Thyroid gland (tissue), 4 donors: ENCODE data around the gene WDR70. TPM values are rescaled to one million over a fixed set of nuclear protein-coding genes. Genes with fewer than 3 reads are reported as not detected.
"Not testable (repeated sequence)": the region's sequence is repeated elsewhere in the genome, so short reads cannot be mapped to it uniquely, and the experiment has no call there.

Source experiments
- DNase-seq, 2 donors: peaks; one replicate each; pipeline ENCODE4 v3.0.0-alpha.2; 2019
- H3K27ac ChIP-seq, 3 donors: fragments of 200-600 bp; sonication (generic); 1 replicate in 2 of 3; 2 replicates in 1 of 3; pipeline ENCODE4 v1.5.1; 2016 to 2019; ENCODE audit warnings: mild to moderate bottlenecking in 1 of 3, moderate library complexity in 1 of 3
- H3K27me3 ChIP-seq: fragments of 200-600 bp; sonication (generic); one replicate; pipeline ENCODE4 v1.5.1; 2019
- H3K36me3 ChIP-seq, 2 donors: fragments of 200-600 bp; sonication (generic); one replicate each; pipeline ENCODE4 v1.5.1; 2016 to 2019
- H3K4me1 ChIP-seq, 2 donors: fragments of 200-600 bp; sonication (generic); one replicate each; pipeline ENCODE4 v1.5.1; 2017 to 2019
- H3K4me3 ChIP-seq, 3 donors: fragments of 200-600 bp; sonication (generic); replicated peaks in 1 of 3; 1 replicate in 2 of 3; 2 replicates in 1 of 3; pipeline ENCODE4 v1.5.1; 2016; ENCODE audit warnings: mild to moderate bottlenecking in 1 of 3
- H3K9me3 ChIP-seq: fragments of 200-600 bp; sonication (generic); one replicate; pipeline ENCODE4 v1.5.1; 2017
- CTCF ChIP-seq, 6 experiments: fragments of 200-600 bp in 3 of 6; fragments of 450-650 bp in 3 of 6; sonication (generic) in 3 of 6; IDR thresholded peaks; one replicate each; pipeline ENCODE4 v1.5.1; 2016 to 2019; ENCODE audit warnings: antibody characterized with exemption in 6 of 6, mild to moderate bottlenecking in 2 of 6, inconsistent platforms in 1 of 6, moderate library complexity in 1 of 6
- POLR2A ChIP-seq, 2 donors: fragments of 450-650 bp; IDR thresholded peaks; one replicate each; pipeline ENCODE4 v1.6.1; 2017; ENCODE audit warnings: antibody characterized with exemption in 2 of 2, mild to moderate bottlenecking in 2 of 2, moderate library complexity in 1 of 2
- WGBS, 2 donors: methylation state at CpG; one replicate each; pipeline ENCODE4 v1.1.5; 2017; 5-methylcytosine and 5-hydroxymethylcytosine counted together
- intact Hi-C: fragments of 100-400 bp; cut with DNase I; formaldehyde crosslinking; loops from one replicate; pipeline ENCODE4 v1.15.1; 2023
- total RNA-seq, 4 donors: library from RNA; depleted of rRNA; stranded (reverse); fragments of >200 nt; gene quantifications; one replicate each; pipeline ENCODE4 v1.2.3, GENCODE V29; 2016

Gene WDR70
- total RNA-seq, 4 donors from 2014 or later, result 31.3 to 103 (median 33.5) TPM

- Histone ChIP-seq H3K27ac (no peak overlapping the region), H3K9me3 (no peaks in the 10 kb centered on the region), H3K4me3 (no peak overlapping the region), H3K36me3 (no peaks in the 10 kb centered on the region), H3K4me1 (no peaks in the 10 kb centered on the region), H3K27me3 (no peaks in the 10 kb centered on the region)
- TF ChIP-seq POLR2A (IDR thresholded peaks at IDR 0.05) (no peak), CTCF (IDR thresholded peaks at IDR 0.05) (no peak)
- intact Hi-C loops, result no loop called here
- no peak for DNase-seq
- WGBS, 2 donors, result 89 to 93% methylated on average over 7 of the region's 7 CpGs
Observed at GRCh38 chr5:37685816-37686215, 306.7 kb downstream of the WDR70 start.

GRCh38 chr5:37688925-37689324, 309.8 kb downstream of the WDR70 start:
- intact Hi-C loops, H3K9me3 ChIP-seq, H3K4me3 ChIP-seq, H3K27ac ChIP-seq, DNase-seq, H3K36me3 ChIP-seq, H3K27me3 ChIP-seq, H3K4me1 ChIP-seq: not testable (repeated sequence)
- 74 to 90% methylated on average over 6 to 9 of the region's 10 CpGs for WGBS, 2 donors

GRCh38 chr5:37694333-37694732, 315.2 kb downstream of the WDR70 start:
- H3K27me3 ChIP-seq, H3K9me3 ChIP-seq, intact Hi-C loops, H3K27ac ChIP-seq, H3K36me3 ChIP-seq, H3K4me3 ChIP-seq, H3K4me1 ChIP-seq, DNase-seq: not testable (repeated sequence)
- WGBS, 2 donors, result 97 to 99% methylated on average over 5 of the region's 5 CpGs

- no peak for DNase-seq
- Histone ChIP-seq H3K4me3 (no peak overlapping the region), H3K36me3 (no peaks in the 10 kb centered on the region), H3K27ac (no peak overlapping the region), H3K4me1 (no peaks in the 10 kb centered on the region), H3K9me3 (no peaks in the 10 kb centered on the region), H3K27me3 (no peaks in the 10 kb centered on the region)
- no peak for TF ChIP-seq POLR2A (IDR thresholded peaks at IDR 0.05)
- no peak for TF ChIP-seq CTCF (IDR thresholded peaks at IDR 0.05)
- intact Hi-C loops, result no loop called here
Observed at GRCh38 chr5:37694867-37695266, 315.7 kb downstream of the WDR70 start.

GRCh38 chr5:37695647-37696046, 316.5 kb downstream of the WDR70 start:
- TF ChIP-seq CTCF (IDR thresholded peaks at IDR 0.05) (no peak), POLR2A (IDR thresholded peaks at IDR 0.05) (no peak)
- H3K27ac ChIP-seq, result no peak overlapping the region
- intact Hi-C loops, result no loop called here
- H3K27me3 ChIP-seq, result no peaks in the 10 kb centered on the region
- H3K9me3 ChIP-seq, result no peaks in the 10 kb centered on the region
- H3K4me3 ChIP-seq, result no peak overlapping the region
- H3K36me3 ChIP-seq, result no peaks in the 10 kb centered on the region
- 82 to 84% methylated on average over 3 of the region's 3 CpGs for WGBS, 2 donors
- DNase-seq, result no peak
- no peaks in the 10 kb centered on the region for H3K4me1 ChIP-seq

GRCh38 chr5:37696190-37697021, 317.3 kb downstream of the WDR70 start:
- no peak overlapping the region for H3K4me3 ChIP-seq
- intact Hi-C loops, result no loop called here
- 90 to 92% methylated on average over 5 of the region's 5 CpGs for WGBS, 2 donors
- TF ChIP-seq POLR2A (IDR thresholded peaks at IDR 0.05) (no peak), CTCF (IDR thresholded peaks at IDR 0.05) (no peak)
- H3K36me3 ChIP-seq, result no peaks in the 10 kb centered on the region
- H3K4me1 ChIP-seq, result no peaks in the 10 kb centered on the region
- no peaks in the 10 kb centered on the region for H3K27me3 ChIP-seq
- H3K9me3 ChIP-seq, result no peaks in the 10 kb centered on the region
- H3K27ac ChIP-seq, result no peak overlapping the region
- DNase-seq, result no peak
